ENCODE measurements around the gene ZDHHC13.

- no peak for TF ChIP-seq REST (IDR thresholded peaks at IDR 0.05; ENCODE audit: low read depth)
- TF ChIP-seq CTCF (IDR thresholded peaks at IDR 0.05 in 2 of 3, conservative IDR thresholded peaks at IDR 0.05 in 1 of 3; ENCODE audit: borderline replicate concordance in 1 of 3, insufficient read depth in 1 of 3, low read depth in 2 of 3, low read length in 2 of 3), result no peak
- no peak for TF ChIP-seq ELF1 (IDR thresholded peaks at IDR 0.05; ENCODE audit: borderline replicate concordance, low read depth)
- no peak for TF ChIP-seq ZBTB33 (IDR thresholded peaks at IDR 0.05; ENCODE audit: extremely low read depth, insufficient replicate concordance, low read length)
- TF ChIP-seq RAD21 (IDR thresholded peaks at IDR 0.05; ENCODE audit: low read depth), result no peak
- no peak for TF ChIP-seq ATF3 (IDR thresholded peaks at IDR 0.05)
Observed at GRCh38 chr11:19187833-19188258, 70.9 kb downstream of the ZDHHC13 start.

All from HCT116 (cell line).